HK-2 (cell line): ENCODE results near the gene CIDEB.

Experiments used
- DNase-seq: peaks from one replicate; pipeline ENCODE4 v3.0.0-alpha.2; 2018; ENCODE audit not compliant: unreplicated experiment

CIDEB gene

GRCh38 chr14:24290746-24291145, 17.0 kb downstream of the CIDEB start:
- no peak for DNase-seq

- no peak for DNase-seq
Observed at GRCh38 chr14:24289649-24290280, 18.0 kb downstream of the CIDEB start.

GRCh38 chr14:24286996-24287395, 20.8 kb downstream of the CIDEB start:
- DNase-seq, result no peak

GRCh38 chr14:24285351-24285750, 22.4 kb downstream of the CIDEB start:
- no peak for DNase-seq

- no peak for DNase-seq
Observed at GRCh38 chr14:24284501-24285035, 23.2 kb downstream of the CIDEB start.

GRCh38 chr14:24283796-24284460, 23.8 kb downstream of the CIDEB start:
- DNase-seq, result no peak

- no peak for DNase-seq
Observed at GRCh38 chr14:24282736-24283135, 25.0 kb downstream of the CIDEB start.

- no peak for DNase-seq
Observed at GRCh38 chr14:24281636-24282035, 26.1 kb downstream of the CIDEB start.

GRCh38 chr14:24280797-24281460, 26.8 kb downstream of the CIDEB start:
- DNase-seq, result no peak

GRCh38 chr14:24279301-24280186, 28.2 kb downstream of the CIDEB start:
- peak; percentile 30 for DNase-seq

- no peak for DNase-seq
Observed at GRCh38 chr14:24278424-24278823, 29.4 kb downstream of the CIDEB start.

GRCh38 chr14:24277606-24278321, 30.0 kb downstream of the CIDEB start:
- no peak for DNase-seq

- DNase-seq, result no peak
Observed at GRCh38 chr14:24277071-24277470, 30.7 kb downstream of the CIDEB start.

- no peak for DNase-seq
Observed at GRCh38 chr14:24274101-24274543, 33.7 kb downstream of the CIDEB start.

- DNase-seq, result no peak
Observed at GRCh38 chr14:24273422-24273998, 34.3 kb downstream of the CIDEB start.

- DNase-seq, result no peak
Observed at GRCh38 chr14:24272467-24272866, 35.3 kb downstream of the CIDEB start.

GRCh38 chr14:24271834-24272263, 35.9 kb downstream of the CIDEB start:
- no peak for DNase-seq

GRCh38 chr14:24271134-24271833, 36.5 kb downstream of the CIDEB start, which contains the start of gene RABGGTA:
Gene RABGGTA, minus strand, starts transcription at chr14:24271597. Its CDS starts 482 bp downstream, at chr14:24271115.
- DNase-seq, result peak; percentile 85

- no peak for DNase-seq
Observed at GRCh38 chr14:24270537-24271133, 37.1 kb downstream of the CIDEB start.
